GM23338 (cell line): ENCODE results near the gene TMEM141. TPM values are rescaled to one million over a fixed set of nuclear protein-coding genes. Genes with fewer than 3 reads are reported as not detected.

Source experiments
- ATAC-seq: fragments of 200-7000 bp; cut with Tn5 transposase; 3 replicates; pipeline ENCODE4 v1.9.1; 2020
- DNase-seq: peaks from one replicate; pipeline ENCODE4 v3.0.0-alpha.2; 2015; ENCODE audit warnings: low spot score
- H2AFZ ChIP-seq: fragments of 200-600 bp; sonication (generic); 2 replicates; pipeline ENCODE4 v1.8.0; 2016; ENCODE audit warnings: antibody characterized with exemption, mild to moderate bottlenecking, moderate library complexity
- H3F3A ChIP-seq: fragments of 200-600 bp; sonication (generic); replicated peaks from 2 replicates; pipeline ENCODE4 v1.8.0; 2017; ENCODE audit warnings: antibody characterized with exemption, mixed run types, low read depth
- H3K27ac ChIP-seq: fragments of 200-600 bp; sonication (generic); 2 replicates; pipeline ENCODE4 v1.6.1; 2016; ENCODE audit warnings: low read depth
- H3K27me3 ChIP-seq: fragments of 200-600 bp; sonication (generic); 2 replicates; pipeline ENCODE4 v1.8.0; 2016; ENCODE audit warnings: mild to moderate bottlenecking, mixed run types, moderate library complexity; ENCODE audit not compliant: insufficient read depth
- H3K36me3 ChIP-seq: fragments of 200-600 bp; sonication (generic); 2 replicates; pipeline ENCODE4 v1.8.0; 2016; ENCODE audit warnings: mild to moderate bottlenecking; ENCODE audit not compliant: insufficient read depth
- H3K4me1 ChIP-seq: fragments of 200-600 bp; sonication (generic); 2 replicates; pipeline ENCODE4 v1.8.0; 2016; ENCODE audit warnings: mild to moderate bottlenecking, moderate library complexity; ENCODE audit not compliant: insufficient read depth
- H3K4me2 ChIP-seq: fragments of 200-600 bp; sonication (generic); 2 replicates; pipeline ENCODE4 v1.7.1; 2017; ENCODE audit warnings: mixed run types
- H3K4me3 ChIP-seq: fragments of 200-600 bp; sonication (generic); 2 replicates; pipeline ENCODE4 v1.6.1; 2016; ENCODE audit warnings: mixed run types
- H3K79me2 ChIP-seq: fragments of 200-600 bp; sonication (generic); replicated peaks from 2 replicates; pipeline ENCODE4 v1.8.0; 2017; ENCODE audit warnings: mild to moderate bottlenecking; ENCODE audit not compliant: insufficient read depth
- H3K9me2 ChIP-seq: fragments of 200-600 bp; sonication (generic); 2 replicates; pipeline ENCODE4 v1.8.0; 2017; ENCODE audit not compliant: insufficient read depth
- H4K20me1 ChIP-seq: fragments of 200-600 bp; sonication (generic); replicated peaks from 2 replicates; pipeline ENCODE4 v1.8.0; 2017; ENCODE audit warnings: mild to moderate bottlenecking; ENCODE audit not compliant: insufficient read depth
- H3K27ac Mint-ChIP-seq: 2 replicates; pipeline ENCODE4 v1.8.0; 2020; ENCODE audit warnings: inconsistent platforms, mild to moderate bottlenecking, moderate library complexity, mixed read lengths
- H3K27me3 Mint-ChIP-seq: 3 replicates; pipeline ENCODE4 v1.8.0; 2022; ENCODE audit warnings: low read depth, mild to moderate bottlenecking, moderate library complexity, mixed read lengths, inconsistent platforms; ENCODE audit not compliant: insufficient read depth, poor library complexity
- H3K36me3 Mint-ChIP-seq: 3 replicates; pipeline ENCODE4 v1.8.0; 2021; ENCODE audit warnings: low read depth, mild to moderate bottlenecking, inconsistent platforms, moderate library complexity, mixed read lengths
- H3K4me1 Mint-ChIP-seq: 3 replicates; pipeline ENCODE4 v1.8.0; 2020; ENCODE audit warnings: mild to moderate bottlenecking, inconsistent platforms, mixed read lengths
- H3K4me3 Mint-ChIP-seq: 3 replicates; pipeline ENCODE4 v1.8.0; 2021; ENCODE audit warnings: moderate library complexity, mild to moderate bottlenecking, inconsistent platforms, mixed read lengths
- H3K9me3 Mint-ChIP-seq: 3 replicates; pipeline ENCODE4 v1.8.0; 2020; ENCODE audit warnings: moderate library complexity, mild to moderate bottlenecking, inconsistent platforms, mixed read lengths
- JUNB ChIP-seq: IDR thresholded peaks from one replicate; pipeline ENCODE4 v1.6.1; 2016; ENCODE audit warnings: antibody characterized with exemption; ENCODE audit not compliant: unreplicated experiment
- NANOG ChIP-seq: IDR thresholded peaks from 2 replicates; pipeline ENCODE4 v1.6.1; 2016; ENCODE audit warnings: antibody characterized with exemption, borderline replicate concordance
- POLR2AphosphoS5 ChIP-seq: IDR thresholded peaks from 2 replicates; pipeline ENCODE4 v1.6.1; 2016; ENCODE audit warnings: antibody characterized with exemption, low read depth
- polyA plus RNA-seq: library from polyadenylated mRNA; unstranded; fragments of >200 nt; fragmentation: Nextera tagmentation; extraction: Ambion mirVana; gene quantifications from 2 replicates; pipeline ENCODE4 v1.2.1, GENCODE V29; 2016
- total RNA-seq: library from RNA; depleted of rRNA; stranded (reverse); fragments of >200 nt; shearing (Covaris generic); gene quantifications from 2 replicates; pipeline ENCODE4 v1.2.3, GENCODE V29; 2014
- TF ChIP-seq, protein P1 (sequence below): fragments of 250-450 bp; sonication (Bioruptor Pico); IDR thresholded peaks from 2 replicates; pipeline ENCODE4 v1.5.0; 2020; ENCODE audit warnings: mild to moderate bottlenecking, moderate library complexity

Gene TMEM141
- total and polyA plus RNA-seq, 2 experiments from 2014 or later = 71.4 to 90.5 TPM

DNA sequence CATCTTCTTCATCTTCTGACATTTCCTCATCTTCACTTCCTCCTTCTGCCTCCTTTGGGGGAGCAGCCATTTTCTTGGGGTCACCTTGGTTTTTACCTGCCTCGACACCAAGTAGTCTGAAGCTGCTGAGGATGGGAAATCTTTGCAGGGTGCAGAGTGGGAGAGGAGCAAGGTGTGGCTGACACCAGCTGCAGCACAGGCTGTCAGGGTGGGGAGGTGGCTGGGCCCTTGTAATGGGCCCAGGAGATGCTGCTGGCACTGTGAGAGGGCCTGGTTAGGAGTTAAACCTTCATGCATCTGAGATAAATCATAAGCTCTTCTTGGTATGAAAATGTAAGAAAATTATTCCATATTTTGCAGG lies 24.3 kb downstream of the TMEM141 start (continued):
- TF ChIP-seq, protein P1, sequence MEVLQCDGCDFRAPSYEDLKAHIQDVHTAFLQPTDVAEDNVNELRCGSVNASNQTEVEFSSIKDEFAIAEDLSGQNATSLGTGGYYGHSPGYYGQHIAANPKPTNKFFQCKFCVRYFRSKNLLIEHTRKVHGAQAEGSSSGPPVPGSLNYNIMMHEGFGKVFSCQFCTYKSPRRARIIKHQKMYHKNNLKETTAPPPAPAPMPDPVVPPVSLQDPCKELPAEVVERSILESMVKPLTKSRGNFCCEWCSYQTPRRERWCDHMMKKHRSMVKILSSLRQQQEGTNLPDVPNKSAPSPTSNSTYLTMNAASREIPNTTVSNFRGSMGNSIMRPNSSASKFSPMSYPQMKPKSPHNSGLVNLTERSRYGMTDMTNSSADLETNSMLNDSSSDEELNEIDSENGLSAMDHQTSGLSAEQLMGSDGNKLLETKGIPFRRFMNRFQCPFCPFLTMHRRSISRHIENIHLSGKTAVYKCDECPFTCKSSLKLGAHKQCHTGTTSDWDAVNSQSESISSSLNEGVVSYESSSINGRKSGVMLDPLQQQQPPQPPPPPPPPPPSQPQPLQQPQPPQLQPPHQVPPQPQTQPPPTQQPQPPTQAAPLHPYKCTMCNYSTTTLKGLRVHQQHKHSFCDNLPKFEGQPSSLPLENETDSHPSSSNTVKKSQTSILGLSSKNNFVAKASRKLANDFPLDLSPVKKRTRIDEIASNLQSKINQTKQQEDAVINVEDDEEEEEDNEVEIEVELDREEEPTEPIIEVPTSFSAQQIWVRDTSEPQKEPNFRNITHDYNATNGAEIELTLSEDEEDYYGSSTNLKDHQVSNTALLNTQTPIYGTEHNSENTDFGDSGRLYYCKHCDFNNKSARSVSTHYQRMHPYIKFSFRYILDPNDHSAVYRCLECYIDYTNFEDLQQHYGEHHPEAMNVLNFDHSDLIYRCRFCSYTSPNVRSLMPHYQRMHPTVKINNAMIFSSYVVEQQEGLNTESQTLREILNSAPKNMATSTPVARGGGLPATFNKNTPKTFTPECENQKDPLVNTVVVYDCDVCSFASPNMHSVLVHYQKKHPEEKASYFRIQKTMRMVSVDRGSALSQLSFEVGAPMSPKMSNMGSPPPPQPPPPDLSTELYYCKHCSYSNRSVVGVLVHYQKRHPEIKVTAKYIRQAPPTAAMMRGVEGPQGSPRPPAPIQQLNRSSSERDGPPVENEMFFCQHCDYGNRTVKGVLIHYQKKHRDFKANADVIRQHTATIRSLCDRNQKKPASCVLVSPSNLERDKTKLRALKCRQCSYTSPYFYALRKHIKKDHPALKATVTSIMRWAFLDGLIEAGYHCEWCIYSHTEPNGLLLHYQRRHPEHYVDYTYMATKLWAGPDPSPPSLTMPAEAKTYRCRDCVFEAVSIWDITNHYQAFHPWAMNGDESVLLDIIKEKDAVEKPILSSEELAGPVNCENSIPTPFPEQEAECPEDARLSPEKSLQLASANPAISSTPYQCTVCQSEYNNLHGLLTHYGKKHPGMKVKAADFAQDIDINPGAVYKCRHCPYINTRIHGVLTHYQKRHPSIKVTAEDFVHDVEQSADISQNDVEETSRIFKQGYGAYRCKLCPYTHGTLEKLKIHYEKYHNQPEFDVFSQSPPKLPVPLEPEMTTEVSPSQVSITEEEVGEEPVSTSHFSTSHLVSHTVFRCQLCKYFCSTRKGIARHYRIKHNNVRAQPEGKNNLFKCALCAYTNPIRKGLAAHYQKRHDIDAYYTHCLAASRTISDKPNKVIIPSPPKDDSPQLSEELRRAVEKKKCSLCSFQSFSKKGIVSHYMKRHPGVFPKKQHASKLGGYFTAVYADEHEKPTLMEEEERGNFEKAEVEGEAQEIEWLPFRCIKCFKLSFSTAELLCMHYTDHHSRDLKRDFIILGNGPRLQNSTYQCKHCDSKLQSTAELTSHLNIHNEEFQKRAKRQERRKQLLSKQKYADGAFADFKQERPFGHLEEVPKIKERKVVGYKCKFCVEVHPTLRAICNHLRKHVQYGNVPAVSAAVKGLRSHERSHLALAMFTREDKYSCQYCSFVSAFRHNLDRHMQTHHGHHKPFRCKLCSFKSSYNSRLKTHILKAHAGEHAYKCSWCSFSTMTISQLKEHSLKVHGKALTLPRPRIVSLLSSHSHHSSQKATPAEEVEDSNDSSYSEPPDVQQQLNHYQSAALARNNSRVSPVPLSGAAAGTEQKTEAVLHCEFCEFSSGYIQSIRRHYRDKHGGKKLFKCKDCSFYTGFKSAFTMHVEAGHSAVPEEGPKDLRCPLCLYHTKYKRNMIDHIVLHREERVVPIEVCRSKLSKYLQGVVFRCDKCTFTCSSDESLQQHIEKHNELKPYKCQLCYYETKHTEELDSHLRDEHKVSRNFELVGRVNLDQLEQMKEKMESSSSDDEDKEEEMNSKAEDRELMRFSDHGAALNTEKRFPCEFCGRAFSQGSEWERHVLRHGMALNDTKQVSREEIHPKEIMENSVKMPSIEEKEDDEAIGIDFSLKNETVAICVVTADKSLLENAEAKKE (CRISPR knock-in tag) = no peak

DNA sequence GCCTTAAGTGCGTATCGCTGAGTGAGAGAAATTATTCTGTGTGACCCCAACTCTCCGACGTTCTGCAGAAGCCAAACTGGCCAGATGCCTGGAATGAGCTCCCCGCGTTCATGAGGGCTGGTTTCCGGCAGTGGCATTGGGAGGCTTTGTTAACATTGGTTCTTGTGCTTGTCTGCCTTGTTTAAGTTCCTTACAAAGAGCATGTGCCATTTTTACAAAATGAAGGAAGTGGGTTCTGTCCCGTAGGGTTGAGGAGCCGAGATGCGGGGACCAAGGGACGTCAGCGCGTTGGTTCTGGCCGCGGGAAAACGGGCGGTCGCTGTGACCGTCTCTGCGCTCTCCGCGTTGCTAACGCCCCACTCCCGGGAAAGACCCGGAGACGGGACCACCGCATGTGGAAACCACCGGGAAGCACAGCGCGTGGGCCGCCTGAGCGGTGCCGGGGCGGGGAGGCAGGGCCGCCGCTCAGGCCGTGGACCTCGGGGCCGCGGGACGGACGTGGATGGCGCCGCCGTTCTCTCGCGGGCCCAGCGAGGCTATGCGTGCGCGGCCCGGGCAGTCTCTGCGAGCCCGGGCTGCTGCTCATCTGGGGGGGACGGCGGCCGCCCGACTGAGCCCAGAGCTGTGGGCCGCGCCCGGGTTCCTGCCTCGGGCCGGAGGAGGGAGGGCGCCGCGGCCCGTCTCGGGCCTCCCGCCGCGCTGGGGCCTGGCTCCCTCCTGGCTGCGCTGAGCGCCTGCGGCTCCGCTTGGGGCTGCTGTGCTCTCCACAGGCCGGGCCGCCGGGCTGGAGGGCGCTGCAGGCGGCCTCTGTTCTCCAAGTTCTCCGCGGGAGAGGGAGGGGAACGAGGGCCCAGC lies 30.1 kb downstream of the TMEM141 start:
- Histone ChIP-seq H3K9me2 (no peaks in the 10 kb centered on the region), H3K27ac (no peak overlapping the region), H3K36me3 (no peaks in the 10 kb centered on the region), H2AFZ (no peak overlapping the region), H4K20me1 (peaks cover 21% of the 10 kb centered on the region), H3K27me3 (no peaks in the 10 kb centered on the region), H3F3A (peaks cover 10% of the 10 kb centered on the region; the same call in 1 of the 2 replicates), H3K4me2 (peak overlapping the region; percentile 89), H3K79me2 (peaks cover 34% of the 10 kb centered on the region), H3K4me1 (peaks cover 6% of the 10 kb centered on the region; the same call in 1 of the 2 replicates), H3K4me3 (peak overlapping the region; percentile 63)
- Mint-ChIP-seq H3K4me3 (peak overlapping the region; percentile 77), H3K27ac (no peak overlapping the region), H3K9me3 (no peaks in the 10 kb centered on the region), H3K27me3 (peaks cover 12% of the 10 kb centered on the region), H3K36me3 (peaks cover 43% of the 10 kb centered on the region), H3K4me1 (peaks cover 13% of the 10 kb centered on the region; the same call in 2 of the 3 replicates)
- ATAC-seq = peak; percentile 85
- peak; percentile 68 for DNase-seq
- no peak for TF ChIP-seq POLR2AphosphoS5
- TF ChIP-seq, protein P1 (CRISPR knock-in tag) = no peak
- no peak for TF ChIP-seq NANOG
- no peak for TF ChIP-seq JUNB
